Natural killer cell (primary cell): Measurements from ENCODE around the gene PGS1. TPM values are rescaled to one million over a fixed set of nuclear protein-coding genes. Genes with fewer than 3 reads are reported as not detected.
A peak's percentile ranks its signal among the peaks of the same experiment; 100 is the strongest.

ENCODE experiments used
- ATAC-seq, 3 donors: fragments of 150-1000 bp in 2 of 3; fragments of 200-7000 bp in 1 of 3; cut with Tn5 transposase; 1 replicate in 1 of 3; 2 replicates in 2 of 3; pipeline ENCODE4 v1.10.0; 2021; ENCODE audit warnings: mild to moderate bottlenecking in 2 of 3, moderate library complexity in 2 of 3
- DNase-seq, 2 donors: peaks; one replicate each; pipeline versions ENCODE4 v3.0.0 to v3.0.0-alpha.2; 2013 to 2021; ENCODE audit warnings: mixed read lengths in 1 of 2
- H3K27ac ChIP-seq: one replicate; pipeline ENCODE4 v1.5.1; 2013; ENCODE audit warnings: mild to moderate bottlenecking, low read length
- H3K27me3 ChIP-seq: one replicate; pipeline ENCODE4 v1.6.1; 2013; ENCODE audit warnings: low read length; ENCODE audit not compliant: control insufficient read depth, insufficient read depth
- H3K36me3 ChIP-seq: one replicate; pipeline ENCODE4 v1.6.1; 2013; ENCODE audit warnings: low read length; ENCODE audit not compliant: control insufficient read depth, insufficient read depth
- H3K4me1 ChIP-seq: one replicate; pipeline ENCODE4 v1.6.1; 2013; ENCODE audit warnings: low read length; ENCODE audit not compliant: control insufficient read depth, insufficient read depth
- H3K4me3 ChIP-seq: one replicate; pipeline ENCODE4 v1.5.1; 2013; ENCODE audit warnings: low read length
- H3K9me3 ChIP-seq: one replicate; pipeline ENCODE4 v1.6.1; 2013; ENCODE audit warnings: low read length; ENCODE audit not compliant: control insufficient read depth, insufficient read depth
- H3K27ac Mint-ChIP-seq, 2 donors: one replicate each; pipeline ENCODE4 v1.8.0; 2022; ENCODE audit warnings: mild to moderate bottlenecking in 2 of 2, mixed read lengths in 2 of 2, moderate library complexity in 1 of 2
- H3K27me3 Mint-ChIP-seq, 2 donors: one replicate each; pipeline ENCODE4 v1.8.0; 2022; ENCODE audit warnings: low read depth in 2 of 2, mixed read lengths in 2 of 2
- H3K36me3 Mint-ChIP-seq: one replicate; pipeline ENCODE4 v1.8.0; 2022; ENCODE audit warnings: mixed read lengths
- H3K4me1 Mint-ChIP-seq, 2 donors: one replicate each; pipeline ENCODE4 v1.8.0; 2022; ENCODE audit warnings: mixed read lengths in 2 of 2
- H3K4me3 Mint-ChIP-seq: one replicate; pipeline ENCODE4 v1.8.0; 2022; ENCODE audit warnings: mild to moderate bottlenecking, moderate library complexity, mixed read lengths
- H3K9me3 Mint-ChIP-seq, 2 donors: one replicate each; pipeline ENCODE4 v1.8.0; 2022; ENCODE audit warnings: mixed read lengths in 2 of 2
- WGBS: methylation state at CpG from one replicate; pipeline ENCODE4 v1.1.7; 2013; ENCODE audit warnings: missing lambda C conversion rate; ENCODE audit not compliant: insufficient coverage; 5-methylcytosine and 5-hydroxymethylcytosine counted together
- intact Hi-C: fragments of 100-400 bp; cut with micrococcal nuclease; formaldehyde crosslinking; loops from one replicate; pipeline ENCODE4 v1.14.2; 2022
- total RNA-seq, 4 donors: library from RNA; stranded (reverse); fragments of 120-200 nt in 1 of 4; gene quantifications; one replicate each; pipeline versions ENCODE4 v1.2.3 to v1.2.4, GENCODE V29; 2013 to 2022
- TF ChIP-seq, protein P1 (sequence below): fragments of 200-600 bp; IDR thresholded peaks from one replicate; pipeline ENCODE4 v1.8.0; 2022; ENCODE audit warnings: antibody characterized with exemption

Gene PGS1
- total RNA-seq, 3 donors from 2014 or later (not counting 1 experiment from before 2014, with no cell fraction given) = 47.9 to 53.6 (median 48.3) TPM

DNA sequence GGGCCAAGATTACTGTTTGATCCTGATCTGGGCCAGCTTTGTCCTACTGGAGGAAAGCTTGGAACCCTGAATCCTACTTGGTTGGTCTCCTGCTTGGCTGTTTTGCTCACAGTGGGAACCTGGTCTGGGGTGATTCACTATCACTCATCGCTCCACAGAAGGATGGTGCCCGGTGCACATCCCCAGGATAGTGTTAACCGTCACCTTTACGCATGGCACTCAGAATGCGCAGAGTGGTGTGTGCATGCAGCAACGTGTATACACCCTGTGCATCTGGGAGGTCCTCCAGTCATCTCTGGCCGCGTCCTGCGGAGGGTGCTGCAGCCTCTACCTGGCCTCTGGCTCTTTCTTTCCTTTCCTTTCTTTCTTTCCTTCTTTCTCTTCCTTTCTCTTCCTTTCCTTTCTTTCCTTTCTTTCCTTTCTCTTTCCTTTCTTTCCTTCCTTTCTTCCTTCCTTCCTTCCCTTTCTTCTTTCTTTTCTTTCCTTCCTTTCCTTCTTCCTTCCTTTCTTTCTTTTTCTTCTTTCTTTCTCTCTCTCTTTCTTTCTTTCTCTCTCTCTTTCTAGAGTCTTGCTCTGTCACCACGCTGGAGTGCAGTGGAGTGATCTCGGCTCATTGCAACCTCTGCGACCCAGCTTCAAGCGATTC, 31.7 kb upstream of the PGS1 start:
- H3K9me3 Mint-ChIP-seq = no peaks in the 10 kb centered on the region
- 94% methylated on average over 13 of the region's 13 CpGs for WGBS
- Histone ChIP-seq H3K4me3 (no peak overlapping the region), H3K4me1 (peaks cover 58% of the 10 kb centered on the region), H3K27ac (no peak overlapping the region), H3K27me3 (no peaks in the 10 kb centered on the region), H3K36me3 (no peaks in the 10 kb centered on the region), H3K9me3 (no peaks in the 10 kb centered on the region)
- no peak overlapping the region for H3K27ac Mint-ChIP-seq
- H3K4me3 Mint-ChIP-seq = no peak overlapping the region
- intact Hi-C loops = no loop called here
- DNase-seq = peak in 1 of 2 donors; percentile 7
- TF ChIP-seq, protein P1, sequence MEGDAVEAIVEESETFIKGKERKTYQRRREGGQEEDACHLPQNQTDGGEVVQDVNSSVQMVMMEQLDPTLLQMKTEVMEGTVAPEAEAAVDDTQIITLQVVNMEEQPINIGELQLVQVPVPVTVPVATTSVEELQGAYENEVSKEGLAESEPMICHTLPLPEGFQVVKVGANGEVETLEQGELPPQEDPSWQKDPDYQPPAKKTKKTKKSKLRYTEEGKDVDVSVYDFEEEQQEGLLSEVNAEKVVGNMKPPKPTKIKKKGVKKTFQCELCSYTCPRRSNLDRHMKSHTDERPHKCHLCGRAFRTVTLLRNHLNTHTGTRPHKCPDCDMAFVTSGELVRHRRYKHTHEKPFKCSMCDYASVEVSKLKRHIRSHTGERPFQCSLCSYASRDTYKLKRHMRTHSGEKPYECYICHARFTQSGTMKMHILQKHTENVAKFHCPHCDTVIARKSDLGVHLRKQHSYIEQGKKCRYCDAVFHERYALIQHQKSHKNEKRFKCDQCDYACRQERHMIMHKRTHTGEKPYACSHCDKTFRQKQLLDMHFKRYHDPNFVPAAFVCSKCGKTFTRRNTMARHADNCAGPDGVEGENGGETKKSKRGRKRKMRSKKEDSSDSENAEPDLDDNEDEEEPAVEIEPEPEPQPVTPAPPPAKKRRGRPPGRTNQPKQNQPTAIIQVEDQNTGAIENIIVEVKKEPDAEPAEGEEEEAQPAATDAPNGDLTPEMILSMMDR = no peak
- no peaks in the 10 kb centered on the region for H3K27me3 Mint-ChIP-seq
- peaks cover 23 to 56% of the 10 kb centered on the region in 2 donors for H3K4me1 Mint-ChIP-seq
- no peaks in the 10 kb centered on the region for H3K36me3 Mint-ChIP-seq
- no peak for ATAC-seq

DNA sequence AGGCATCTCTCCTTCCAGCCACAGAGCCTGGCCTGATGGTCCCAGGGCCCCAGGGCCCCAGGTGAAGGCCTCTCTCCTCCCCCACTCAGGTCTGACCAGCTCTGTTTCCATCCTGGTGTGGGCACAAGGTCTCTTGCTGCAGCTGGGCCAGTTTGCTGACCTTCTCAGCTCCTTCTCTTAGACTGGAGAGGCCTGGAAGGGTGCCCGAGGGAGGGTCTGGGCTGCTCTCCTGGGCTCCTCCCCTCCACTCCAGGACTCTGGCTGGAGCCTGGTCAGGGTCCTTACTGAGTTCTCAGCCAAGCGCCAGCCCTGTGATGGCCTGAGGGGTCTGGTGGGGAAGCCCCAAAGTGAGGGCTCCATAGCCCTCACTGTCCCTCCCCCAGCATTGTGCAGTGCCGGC, 31.0 kb upstream of the PGS1 start:
- Histone ChIP-seq H3K9me3 (no peaks in the 10 kb centered on the region), H3K4me3 (no peak overlapping the region), H3K36me3 (no peaks in the 10 kb centered on the region), H3K27ac (no peak overlapping the region), H3K4me1 (peaks cover 60% of the 10 kb centered on the region), H3K27me3 (no peaks in the 10 kb centered on the region)
- WGBS = 63% methylated on average over 3 of the region's 3 CpGs
- Mint-ChIP-seq H3K27me3 (no peaks in the 10 kb centered on the region), H3K4me3 (no peak overlapping the region), H3K9me3 (no peaks in the 10 kb centered on the region), H3K36me3 (no peaks in the 10 kb centered on the region), H3K27ac (no peak overlapping the region), H3K4me1 (peaks cover 23 to 58% of the 10 kb centered on the region in 2 donors)
- TF ChIP-seq, protein P1 = no peak
- intact Hi-C loops = no loop called here
- ATAC-seq (no peak), DNase-seq (no peak)

DNA sequence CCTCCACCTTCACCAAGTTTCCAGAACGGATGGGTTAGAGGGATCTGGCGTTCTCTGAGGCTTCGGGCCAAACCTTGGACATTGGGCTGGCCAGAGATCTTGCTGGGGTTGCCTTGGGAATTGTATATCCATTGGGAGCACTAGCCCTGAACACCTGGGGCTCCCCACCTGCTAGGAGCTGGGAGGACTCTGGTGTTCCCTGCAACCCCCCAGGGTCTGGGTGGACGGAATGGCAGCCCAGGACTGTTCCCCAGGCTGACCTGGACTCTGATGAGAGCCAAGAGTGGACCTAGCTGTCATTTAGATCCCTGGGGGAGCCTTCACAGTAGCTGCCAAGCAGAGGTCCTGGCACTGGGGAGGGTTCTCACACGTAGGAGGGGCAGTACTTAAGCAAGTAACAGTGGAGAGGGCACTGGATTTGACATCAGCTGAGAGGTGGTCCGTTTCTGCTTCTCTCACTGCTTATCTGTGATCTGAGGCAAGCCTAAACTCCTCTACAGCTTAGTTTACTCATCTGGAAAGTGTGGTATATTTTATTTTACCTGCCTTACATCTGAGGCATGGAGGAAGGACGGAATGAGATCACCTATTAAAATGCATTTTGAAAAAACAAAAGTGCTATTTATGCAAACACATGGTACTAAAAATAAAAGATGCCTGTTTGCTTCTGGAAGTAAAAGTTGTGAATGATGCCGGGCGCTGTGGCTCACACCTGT, 30.2 kb upstream of the PGS1 start:
- ATAC-seq (no peak), DNase-seq (peak in 1 of 2 donors; percentile 17)
- intact Hi-C loops = no loop called here
- no peaks in the 10 kb centered on the region for H3K27me3 ChIP-seq
- Mint-ChIP-seq H3K4me1 (peaks cover 20 to 54% of the 10 kb centered on the region in 2 donors), H3K27me3 (no peaks in the 10 kb centered on the region), H3K36me3 (no peaks in the 10 kb centered on the region), H3K27ac (no peak overlapping the region), H3K9me3 (no peaks in the 10 kb centered on the region), H3K4me3 (no peak overlapping the region)
- WGBS = 87% methylated on average over 8 of the region's 9 CpGs
- TF ChIP-seq, protein P1 = no peak
- H3K4me3 ChIP-seq = no peak overlapping the region
- peaks cover 57% of the 10 kb centered on the region for H3K4me1 ChIP-seq
- no peak overlapping the region for H3K27ac ChIP-seq
- no peaks in the 10 kb centered on the region for H3K36me3 ChIP-seq
- no peaks in the 10 kb centered on the region for H3K9me3 ChIP-seq
